Measurements from ENCODE around the gene ZCCHC2. TPM values are rescaled to one million over a fixed set of nuclear protein-coding genes. Genes with fewer than 3 reads are reported as not detected.

Gene ZCCHC2
- total and polyA plus RNA-seq, 2 of the 13 experiments (the other 11 are each of a cell fraction or from before 2014, with no cell fraction given): 62.5 to 76.1 TPM

DNA sequence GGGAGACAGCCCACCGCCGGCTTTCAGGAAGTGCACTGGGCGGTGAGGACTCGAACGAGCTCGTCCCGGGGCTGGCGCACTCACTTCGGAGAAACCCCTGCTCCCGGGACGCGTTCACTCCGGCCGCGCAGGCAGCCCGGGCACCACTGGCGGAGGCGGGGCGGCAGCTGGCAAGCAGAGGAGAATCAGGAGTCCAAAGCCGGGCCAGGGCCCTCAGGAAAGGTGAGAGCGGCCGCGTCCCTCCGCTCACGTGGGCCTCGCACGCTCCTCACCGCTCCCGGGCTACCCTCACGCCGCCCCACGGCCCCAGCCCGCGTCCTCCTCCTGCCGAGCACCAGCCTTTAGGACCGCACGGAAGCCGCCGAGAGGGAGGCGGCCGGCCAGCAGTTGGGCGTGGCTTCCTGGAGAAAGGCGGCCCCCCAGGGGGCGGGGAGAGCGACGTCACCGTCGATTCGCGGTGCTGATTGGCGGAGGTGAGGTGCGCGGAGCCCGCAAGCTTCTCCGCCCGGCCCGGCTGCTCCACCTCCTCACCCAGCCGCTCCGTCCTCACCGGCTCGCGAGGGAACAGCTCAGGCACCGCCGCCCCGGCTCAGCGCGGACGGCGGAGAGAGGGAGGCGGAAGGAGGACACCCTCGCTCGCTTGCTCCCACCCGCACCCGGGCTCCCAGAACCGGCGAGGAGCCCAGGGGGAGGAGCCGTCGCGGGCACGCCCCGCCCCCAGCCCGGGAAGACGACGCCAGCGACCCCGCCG is at the start of gene ZCCHC2 (continued):
- TF ChIP-seq, protein P1, sequence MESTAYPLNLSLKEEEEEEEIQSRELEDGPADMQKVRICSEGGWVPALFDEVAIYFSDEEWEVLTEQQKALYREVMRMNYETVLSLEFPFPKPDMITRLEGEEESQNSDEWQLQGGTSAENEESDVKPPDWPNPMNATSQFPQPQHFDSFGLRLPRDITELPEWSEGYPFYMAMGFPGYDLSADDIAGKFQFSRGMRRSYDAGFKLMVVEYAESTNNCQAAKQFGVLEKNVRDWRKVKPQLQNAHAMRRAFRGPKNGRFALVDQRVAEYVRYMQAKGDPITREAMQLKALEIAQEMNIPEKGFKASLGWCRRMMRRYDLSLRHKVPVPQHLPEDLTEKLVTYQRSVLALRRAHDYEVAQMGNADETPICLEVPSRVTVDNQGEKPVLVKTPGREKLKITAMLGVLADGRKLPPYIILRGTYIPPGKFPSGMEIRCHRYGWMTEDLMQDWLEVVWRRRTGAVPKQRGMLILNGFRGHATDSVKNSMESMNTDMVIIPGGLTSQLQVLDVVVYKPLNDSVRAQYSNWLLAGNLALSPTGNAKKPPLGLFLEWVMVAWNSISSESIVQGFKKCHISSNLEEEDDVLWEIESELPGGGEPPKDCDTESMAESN (CRISPR knock-in tag; conservative IDR thresholded peaks at IDR 0.05): peak; percentile 97
- TF ChIP-seq ZFP36L2 (CRISPR knock-in tag; IDR thresholded peaks at IDR 0.05) (0 out of 2 replicates have a peak, but pooled peaks have one; percentile 24), GABPB1 (CRISPR knock-in tag; IDR thresholded peaks at IDR 0.05) (peak; percentile 91), TRIM24 (CRISPR knock-in tag; IDR thresholded peaks at IDR 0.05) (0 out of 2 replicates have a peak, but pooled peaks have one; percentile 20), EED (CRISPR knock-in tag; IDR thresholded peaks at IDR 0.05) (peak; percentile 85), ELF1 (CRISPR knock-in tag; IDR thresholded peaks at IDR 0.05) (peak; percentile 86), CBX1 (IDR thresholded peaks at IDR 0.05; ENCODE audit: low read depth) (peak; percentile 96), ARNTL (CRISPR knock-in tag; IDR thresholded peaks at IDR 0.05) (peak; percentile 99), SMAD3 (CRISPR knock-in tag; IDR thresholded peaks at IDR 0.05) (peak; percentile 87)
- TF ChIP-seq, protein P2, sequence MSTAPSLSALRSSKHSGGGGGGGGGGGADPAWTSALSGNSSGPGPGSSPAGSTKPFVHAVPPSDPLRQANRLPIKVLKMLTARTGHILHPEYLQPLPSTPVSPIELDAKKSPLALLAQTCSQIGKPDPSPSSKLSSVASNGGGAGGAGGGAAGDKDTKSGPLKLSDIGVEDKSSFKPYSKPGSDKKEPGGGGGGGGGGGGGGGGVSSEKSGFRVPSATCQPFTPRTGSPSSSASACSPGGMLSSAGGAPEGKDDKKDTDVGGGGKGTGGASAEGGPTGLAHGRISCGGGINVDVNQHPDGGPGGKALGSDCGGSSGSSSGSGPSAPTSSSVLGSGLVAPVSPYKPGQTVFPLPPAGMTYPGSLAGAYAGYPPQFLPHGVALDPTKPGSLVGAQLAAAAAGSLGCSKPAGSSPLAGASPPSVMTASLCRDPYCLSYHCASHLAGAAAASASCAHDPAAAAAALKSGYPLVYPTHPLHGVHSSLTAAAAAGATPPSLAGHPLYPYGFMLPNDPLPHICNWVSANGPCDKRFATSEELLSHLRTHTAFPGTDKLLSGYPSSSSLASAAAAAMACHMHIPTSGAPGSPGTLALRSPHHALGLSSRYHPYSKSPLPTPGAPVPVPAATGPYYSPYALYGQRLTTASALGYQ (CRISPR knock-in tag; IDR thresholded peaks at IDR 0.05): peak; percentile 23; the same call in 1 of the 2 replicates
- TF ChIP-seq, protein P3, sequence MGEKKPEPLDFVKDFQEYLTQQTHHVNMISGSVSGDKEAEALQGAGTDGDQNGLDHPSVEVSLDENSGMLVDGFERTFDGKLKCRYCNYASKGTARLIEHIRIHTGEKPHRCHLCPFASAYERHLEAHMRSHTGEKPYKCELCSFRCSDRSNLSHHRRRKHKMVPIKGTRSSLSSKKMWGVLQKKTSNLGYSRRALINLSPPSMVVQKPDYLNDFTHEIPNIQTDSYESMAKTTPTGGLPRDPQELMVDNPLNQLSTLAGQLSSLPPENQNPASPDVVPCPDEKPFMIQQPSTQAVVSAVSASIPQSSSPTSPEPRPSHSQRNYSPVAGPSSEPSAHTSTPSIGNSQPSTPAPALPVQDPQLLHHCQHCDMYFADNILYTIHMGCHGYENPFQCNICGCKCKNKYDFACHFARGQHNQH (CRISPR knock-in tag; IDR thresholded peaks at IDR 0.05): peak; percentile 99
- TF ChIP-seq, protein P4, sequence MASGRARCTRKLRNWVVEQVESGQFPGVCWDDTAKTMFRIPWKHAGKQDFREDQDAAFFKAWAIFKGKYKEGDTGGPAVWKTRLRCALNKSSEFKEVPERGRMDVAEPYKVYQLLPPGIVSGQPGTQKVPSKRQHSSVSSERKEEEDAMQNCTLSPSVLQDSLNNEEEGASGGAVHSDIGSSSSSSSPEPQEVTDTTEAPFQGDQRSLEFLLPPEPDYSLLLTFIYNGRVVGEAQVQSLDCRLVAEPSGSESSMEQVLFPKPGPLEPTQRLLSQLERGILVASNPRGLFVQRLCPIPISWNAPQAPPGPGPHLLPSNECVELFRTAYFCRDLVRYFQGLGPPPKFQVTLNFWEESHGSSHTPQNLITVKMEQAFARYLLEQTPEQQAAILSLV (CRISPR knock-in tag; IDR thresholded peaks at IDR 0.05; ENCODE audit: borderline replicate concordance): peak; percentile 96
- TF ChIP-seq, protein P5, sequence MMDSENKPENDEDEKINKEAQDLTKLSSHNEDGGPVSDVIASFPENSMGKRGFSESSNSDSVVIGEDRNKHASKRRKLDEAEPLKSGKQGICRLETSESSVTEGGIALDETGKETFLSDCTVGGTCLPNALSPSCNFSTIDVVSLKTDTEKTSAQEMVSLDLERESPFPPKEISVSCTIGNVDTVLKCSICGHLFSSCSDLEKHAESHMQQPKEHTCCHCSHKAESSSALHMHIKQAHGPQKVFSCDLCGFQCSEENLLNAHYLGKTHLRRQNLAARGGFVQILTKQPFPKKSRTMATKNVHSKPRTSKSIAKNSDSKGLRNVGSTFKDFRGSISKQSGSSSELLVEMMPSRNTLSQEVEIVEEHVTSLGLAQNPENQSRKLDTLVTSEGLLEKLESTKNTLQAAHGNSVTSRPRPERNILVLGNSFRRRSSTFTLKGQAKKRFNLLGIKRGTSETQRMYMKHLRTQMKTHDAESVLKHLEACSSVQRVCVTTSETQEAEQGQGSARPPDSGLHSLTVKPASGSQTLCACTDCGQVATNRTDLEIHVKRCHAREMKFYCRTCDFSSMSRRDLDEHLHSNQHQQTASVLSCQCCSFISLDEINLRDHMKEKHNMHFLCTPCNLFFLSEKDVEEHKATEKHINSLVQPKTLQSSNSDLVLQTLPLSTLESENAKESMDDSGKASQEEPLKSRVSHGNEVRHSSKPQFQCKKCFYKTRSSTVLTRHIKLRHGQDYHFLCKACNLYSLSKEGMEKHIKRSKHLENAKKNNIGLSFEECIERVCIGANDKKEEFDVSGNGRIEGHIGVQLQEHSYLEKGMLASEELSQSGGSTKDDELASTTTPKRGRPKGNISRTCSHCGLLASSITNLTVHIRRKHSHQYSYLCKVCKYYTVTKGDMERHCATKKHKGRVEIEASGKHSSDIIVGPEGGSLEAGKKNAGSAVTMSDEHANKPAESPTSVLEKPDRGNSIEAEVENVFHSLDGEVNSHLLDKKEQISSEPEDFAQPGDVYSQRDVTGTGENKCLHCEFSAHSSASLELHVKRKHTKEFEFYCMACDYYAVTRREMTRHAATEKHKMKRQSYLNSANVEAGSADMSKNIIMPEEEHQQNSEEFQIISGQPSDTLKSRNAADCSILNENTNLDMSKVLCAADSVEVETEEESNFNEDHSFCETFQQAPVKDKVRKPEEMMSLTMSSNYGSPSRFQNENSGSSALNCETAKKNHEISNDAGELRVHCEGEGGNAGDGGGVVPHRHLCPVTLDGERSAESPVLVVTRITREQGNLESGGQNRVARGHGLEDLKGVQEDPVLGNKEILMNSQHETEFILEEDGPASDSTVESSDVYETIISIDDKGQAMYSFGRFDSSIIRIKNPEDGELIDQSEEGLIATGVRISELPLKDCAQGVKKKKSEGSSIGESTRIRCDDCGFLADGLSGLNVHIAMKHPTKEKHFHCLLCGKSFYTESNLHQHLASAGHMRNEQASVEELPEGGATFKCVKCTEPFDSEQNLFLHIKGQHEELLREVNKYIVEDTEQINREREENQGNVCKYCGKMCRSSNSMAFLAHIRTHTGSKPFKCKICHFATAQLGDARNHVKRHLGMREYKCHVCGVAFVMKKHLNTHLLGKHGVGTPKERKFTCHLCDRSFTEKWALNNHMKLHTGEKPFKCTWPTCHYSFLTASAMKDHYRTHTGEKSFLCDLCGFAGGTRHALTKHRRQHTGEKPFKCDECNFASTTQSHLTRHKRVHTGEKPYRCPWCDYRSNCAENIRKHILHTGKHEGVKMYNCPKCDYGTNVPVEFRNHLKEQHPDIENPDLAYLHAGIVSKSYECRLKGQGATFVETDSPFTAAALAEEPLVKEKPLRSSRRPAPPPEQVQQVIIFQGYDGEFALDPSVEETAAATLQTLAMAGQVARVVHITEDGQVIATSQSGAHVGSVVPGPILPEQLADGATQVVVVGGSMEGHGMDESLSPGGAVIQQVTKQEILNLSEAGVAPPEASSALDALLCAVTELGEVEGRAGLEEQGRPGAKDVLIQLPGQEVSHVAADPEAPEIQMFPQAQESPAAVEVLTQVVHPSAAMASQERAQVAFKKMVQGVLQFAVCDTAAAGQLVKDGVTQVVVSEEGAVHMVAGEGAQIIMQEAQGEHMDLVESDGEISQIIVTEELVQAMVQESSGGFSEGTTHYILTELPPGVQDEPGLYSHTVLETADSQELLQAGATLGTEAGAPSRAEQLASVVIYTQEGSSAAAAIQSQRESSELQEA (CRISPR knock-in tag; IDR thresholded peaks at IDR 0.05; ENCODE audit: not compliant biosample characterization): peak; percentile 68
- TF ChIP-seq, protein P6, sequence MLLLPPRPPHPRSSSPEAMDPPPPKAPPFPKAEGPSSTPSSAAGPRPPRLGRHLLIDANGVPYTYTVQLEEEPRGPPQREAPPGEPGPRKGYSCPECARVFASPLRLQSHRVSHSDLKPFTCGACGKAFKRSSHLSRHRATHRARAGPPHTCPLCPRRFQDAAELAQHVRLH (CRISPR knock-in tag; IDR thresholded peaks at IDR 0.05; ENCODE audit: borderline replicate concordance, low read depth): peak; percentile 98
